ENCODE data around the gene MYL12A. TPM values are rescaled to one million over a fixed set of nuclear protein-coding genes. Genes with fewer than 3 reads are reported as not detected.

MYL12A gene
- total and polyA plus RNA-seq, 2 of the 13 experiments (the other 11 are each of a cell fraction or from before 2014, with no cell fraction given), result 261 to 277 TPM

DNA sequence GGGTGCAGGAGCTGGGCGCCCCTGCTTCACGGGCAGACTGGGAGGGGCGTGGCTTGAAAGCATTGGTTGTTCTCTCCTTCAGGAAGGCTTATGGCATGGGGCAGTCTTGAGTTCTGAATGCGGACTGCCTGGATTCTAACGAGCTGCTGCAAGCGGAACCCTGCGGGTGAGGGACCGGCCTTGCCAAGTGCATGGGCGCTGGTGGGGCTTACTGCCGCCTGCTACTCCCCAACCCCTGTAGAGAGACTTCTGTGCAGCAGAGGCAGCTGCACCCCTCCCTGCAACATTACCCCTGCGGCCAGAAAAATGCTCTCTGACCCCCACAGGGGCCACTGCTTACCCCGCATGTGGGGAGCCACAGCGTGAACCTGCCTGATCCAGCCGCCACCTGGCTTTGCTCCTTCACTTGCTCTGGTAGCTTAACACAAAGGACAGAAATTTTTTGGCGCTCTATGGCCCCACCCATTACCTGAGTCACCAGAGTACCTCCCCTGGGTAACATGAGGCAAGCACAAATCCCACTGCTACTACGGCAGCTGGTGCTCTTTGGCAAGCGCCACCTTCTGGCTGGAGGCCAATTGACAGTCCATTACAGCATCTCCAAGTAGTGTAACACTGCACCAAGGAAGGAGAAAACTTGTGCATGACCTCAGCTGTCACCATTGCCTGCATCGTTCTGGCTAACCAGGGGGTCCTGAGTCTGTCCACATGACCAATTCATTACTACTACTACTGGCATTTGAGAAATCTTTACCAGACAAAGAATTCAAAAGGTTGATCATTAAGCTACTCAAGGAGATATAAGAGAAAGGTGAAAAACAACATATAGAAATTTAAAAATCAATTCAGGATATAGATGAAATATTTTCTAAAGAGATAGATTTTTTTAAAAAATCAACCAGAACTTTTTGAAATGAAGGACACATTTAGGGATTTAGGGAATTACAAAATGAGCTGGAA, 49.7 kb downstream of the MYL12A start (continued):
- TF ChIP-seq, protein P1, sequence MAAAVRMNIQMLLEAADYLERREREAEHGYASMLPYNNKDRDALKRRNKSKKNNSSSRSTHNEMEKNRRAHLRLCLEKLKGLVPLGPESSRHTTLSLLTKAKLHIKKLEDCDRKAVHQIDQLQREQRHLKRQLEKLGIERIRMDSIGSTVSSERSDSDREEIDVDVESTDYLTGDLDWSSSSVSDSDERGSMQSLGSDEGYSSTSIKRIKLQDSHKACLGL (CRISPR knock-in tag; IDR thresholded peaks at IDR 0.05), result no peak
- TF ChIP-seq HMGA1 (CRISPR knock-in tag; conservative IDR thresholded peaks at IDR 0.05) (no peak), ATF7-NPFF (CRISPR knock-in tag; IDR thresholded peaks at IDR 0.05; ENCODE audit: low read depth) (no peak), ZNF318 (CRISPR knock-in tag; IDR thresholded peaks at IDR 0.05) (peak; percentile 44; the same call in 1 of the 2 replicates), JUNB (CRISPR knock-in tag; IDR thresholded peaks at IDR 0.05; ENCODE audit: borderline replicate concordance) (0 out of 2 replicates have a peak, but pooled peaks have one; percentile 49), ZBTB1 (CRISPR knock-in tag; IDR thresholded peaks at IDR 0.05; ENCODE audit: borderline replicate concordance) (no peak), MED1 (CRISPR knock-in tag; IDR thresholded peaks at IDR 0.05) (peak; percentile 57), ARNT2 (CRISPR knock-in tag; IDR thresholded peaks at IDR 0.05; ENCODE audit: low read depth) (peak; percentile 6; the same call in 1 of the 2 replicates), ZNF510 (CRISPR knock-in tag; IDR thresholded peaks at IDR 0.05; ENCODE audit: low read depth) (0 out of 2 replicates have a peak, but pooled peaks have one; percentile 35), CBX5 (CRISPR knock-in tag; IDR thresholded peaks at IDR 0.05; ENCODE audit: borderline replicate concordance) (peak; percentile 97), FOSL2 (CRISPR knock-in tag; IDR thresholded peaks at IDR 0.05) (peak; percentile 93), RFX3 (CRISPR knock-in tag; IDR thresholded peaks at IDR 0.05) (peak; percentile 37; the same call in 1 of the 2 replicates), ZNF747 (CRISPR knock-in tag; IDR thresholded peaks at IDR 0.05; ENCODE audit: borderline replicate concordance) (no peak; the same call in 1 of the 2 replicates), MAFF (IDR thresholded peaks at IDR 0.05; ENCODE audit: low read depth, low read length) (0 out of 2 replicates have a peak, but pooled peaks have one; percentile 22), ZNF33B (CRISPR knock-in tag; IDR thresholded peaks at IDR 0.05) (no peak)
- TF ChIP-seq, protein P2, sequence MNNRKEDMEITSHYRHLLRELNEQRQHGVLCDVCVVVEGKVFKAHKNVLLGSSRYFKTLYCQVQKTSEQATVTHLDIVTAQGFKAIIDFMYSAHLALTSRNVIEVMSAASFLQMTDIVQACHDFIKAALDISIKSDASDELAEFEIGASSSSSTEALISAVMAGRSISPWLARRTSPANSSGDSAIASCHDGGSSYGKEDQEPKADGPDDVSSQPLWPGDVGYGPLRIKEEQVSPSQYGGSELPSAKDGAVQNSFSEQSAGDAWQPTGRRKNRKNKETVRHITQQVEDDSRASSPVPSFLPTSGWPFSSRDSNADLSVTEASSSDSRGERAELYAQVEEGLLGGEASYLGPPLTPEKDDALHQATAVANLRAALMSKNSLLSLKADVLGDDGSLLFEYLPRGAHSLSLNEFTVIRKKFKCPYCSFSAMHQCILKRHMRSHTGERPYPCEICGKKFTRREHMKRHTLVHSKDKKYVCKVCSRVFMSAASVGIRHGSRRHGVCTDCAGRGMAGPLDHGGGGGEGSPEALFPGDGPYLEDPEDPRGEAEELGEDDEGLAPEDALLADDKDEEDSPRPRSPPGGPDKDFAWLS (CRISPR knock-in tag; IDR thresholded peaks at IDR 0.05; ENCODE audit: borderline replicate concordance), result no peak
